Stimulated activated CD8-positive, alpha-beta memory T cell treated with anti-CD3 and anti-CD28 coated beads, Interleukin-12 subunit alpha, Interleukin-12 subunit beta, amount 100 ng/mL, for 24 hours (primary cell): Measurements from ENCODE around the gene CYB561.

ENCODE experiments used
- DNase-seq: peaks from one replicate; pipeline ENCODE4 v3.0.0-alpha.2; 2020; ENCODE audit errors: extremely low read depth

CYB561 gene

GRCh38 chr17:63412234-63412633 lies 33.9 kb downstream of the CYB561 start:
- no peak for DNase-seq

GRCh38 chr17:63407741-63408330 lies 38.3 kb downstream of the CYB561 start:
- DNase-seq = no peak

- peak; percentile 31 for DNase-seq
Observed at GRCh38 chr17:63406689-63407330, 39.3 kb downstream of the CYB561 start.

DNA sequence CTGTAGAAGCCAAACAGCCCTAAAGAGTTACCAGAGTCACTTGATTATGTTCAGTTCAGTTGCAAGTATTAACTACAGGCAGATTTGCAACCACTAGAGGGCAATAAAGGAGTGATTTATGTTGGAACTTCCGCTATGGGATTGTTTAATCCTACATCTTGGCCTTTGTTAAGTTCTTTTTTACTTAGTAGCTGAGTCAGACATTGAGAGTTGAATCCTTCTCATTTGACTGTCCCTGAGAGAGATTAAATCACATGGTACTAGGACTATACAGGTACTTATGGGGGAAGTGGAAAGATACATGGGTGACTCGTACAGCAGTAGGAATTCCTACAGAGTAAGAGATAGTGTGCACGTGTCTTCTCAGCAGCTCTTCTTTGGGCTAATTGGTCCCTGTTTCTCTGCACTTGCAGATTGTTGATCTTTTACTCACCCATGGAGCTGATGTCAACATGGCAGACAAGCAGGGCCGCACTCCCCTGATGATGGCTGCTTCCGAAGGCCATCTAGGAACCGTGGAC lies 40.3 kb downstream of the CYB561 start:
- DNase-seq = no peak

- DNase-seq = no peak
Observed at GRCh38 chr17:63405020-63405419, 41.1 kb downstream of the CYB561 start.

GRCh38 chr17:63402431-63403212 lies 43.5 kb downstream of the CYB561 start:
- DNase-seq = no peak

- no peak for DNase-seq
Observed at GRCh38 chr17:63399856-63400255, 46.2 kb downstream of the CYB561 start.

GRCh38 chr17:63399316-63399715 lies 46.8 kb downstream of the CYB561 start:
- no peak for DNase-seq

DNA sequence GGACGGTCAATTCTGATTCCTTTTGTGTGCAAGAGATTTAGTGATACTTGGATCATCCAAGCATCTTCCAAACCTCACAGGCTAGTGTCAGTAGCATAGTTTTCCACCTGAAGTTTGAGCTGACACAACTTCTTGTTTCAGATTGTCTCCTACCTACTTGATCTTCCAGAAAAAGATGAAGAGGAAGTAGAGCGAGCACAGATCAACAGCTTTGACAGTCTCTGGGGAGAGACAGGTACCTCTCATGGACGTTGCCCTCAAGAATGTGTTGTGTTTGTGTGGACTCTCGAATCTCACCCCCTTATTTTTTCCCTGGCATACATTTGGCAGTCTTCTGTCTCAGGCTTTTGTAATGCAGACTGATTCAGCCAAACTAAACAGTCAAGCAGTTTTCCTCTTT lies 47.4 kb downstream of the CYB561 start:
- DNase-seq = no peak

DNA sequence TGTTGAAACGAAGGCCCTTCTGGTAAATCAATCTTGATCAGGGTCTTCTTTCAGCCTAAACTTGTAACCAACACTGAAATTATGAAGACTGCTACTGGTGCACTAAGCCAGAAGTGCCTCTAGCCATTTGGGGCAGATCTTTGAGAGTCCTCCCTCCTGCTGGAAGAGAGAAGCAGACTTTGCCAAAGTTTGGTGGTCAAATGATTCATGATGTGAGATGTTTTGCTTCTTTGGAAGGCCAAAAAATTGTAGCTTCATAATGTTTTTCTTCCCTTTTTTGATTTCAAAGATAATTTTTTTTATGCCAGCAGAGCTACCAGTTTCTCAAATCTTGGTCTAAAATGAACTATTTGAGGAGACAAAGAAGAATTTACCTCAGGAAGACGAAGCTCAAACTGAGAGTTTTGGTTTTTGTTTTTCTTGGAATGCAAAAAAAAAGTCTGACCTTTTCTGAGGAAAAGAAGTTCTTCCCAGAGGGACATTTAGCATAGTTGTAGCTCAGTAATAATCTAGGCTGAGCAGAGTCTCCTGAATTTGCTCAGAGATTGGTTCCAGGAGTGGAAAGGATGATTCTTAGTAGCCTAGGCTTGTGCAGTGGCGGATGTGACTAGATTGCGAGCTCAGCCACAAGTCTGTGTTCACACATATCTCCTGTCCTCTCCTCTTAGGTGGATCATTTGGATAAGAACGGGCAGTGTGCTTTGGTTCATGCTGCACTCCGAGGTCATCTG lies 50.9 kb downstream of the CYB561 start:
- DNase-seq = no peak

DNA sequence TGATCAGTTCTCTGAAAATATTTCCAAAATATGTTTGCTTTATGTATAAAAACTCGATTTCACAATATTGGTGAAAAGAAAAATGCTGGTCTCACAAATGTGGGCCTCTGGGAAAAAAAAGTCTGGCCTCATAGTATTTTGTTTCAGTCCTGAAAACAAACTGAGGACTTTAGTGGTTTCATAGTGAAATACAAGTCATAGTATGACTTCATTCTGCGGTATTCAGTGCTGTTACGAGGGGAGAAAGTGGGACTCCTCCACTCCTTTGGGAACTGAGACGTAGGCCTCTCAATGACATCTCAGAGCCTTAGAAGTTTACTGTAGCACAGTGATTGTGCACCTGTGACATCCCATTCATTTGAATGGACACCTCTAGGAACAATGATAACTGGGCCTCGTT lies 56.0 kb downstream of the CYB561 start:
- no peak for DNase-seq

GRCh38 chr17:63387656-63388340 lies 58.3 kb downstream of the CYB561 start:
- no peak for DNase-seq

GRCh38 chr17:63382826-63383225 lies 63.3 kb downstream of the CYB561 start:
- DNase-seq = no peak
